Testis (tissue), 2 donors: Measurements from ENCODE around the gene MEGF9.

Source experiments
- CTCF ChIP-seq, 3 experiments: fragments of 450-650 bp in 2 of 3; fragments of 200-600 bp in 1 of 3; sonication (generic) in 1 of 3; IDR thresholded peaks; one replicate each; pipeline ENCODE4 v1.5.1; 2016 to 2019; ENCODE audit warnings: antibody characterized with exemption in 3 of 3, mild to moderate bottlenecking in 2 of 3, moderate library complexity in 1 of 3
- POLR2A ChIP-seq: fragments of 450-650 bp; IDR thresholded peaks from one replicate; pipeline ENCODE4 v1.6.1; 2017; ENCODE audit warnings: antibody characterized with exemption, mild to moderate bottlenecking, moderate library complexity

DNA sequence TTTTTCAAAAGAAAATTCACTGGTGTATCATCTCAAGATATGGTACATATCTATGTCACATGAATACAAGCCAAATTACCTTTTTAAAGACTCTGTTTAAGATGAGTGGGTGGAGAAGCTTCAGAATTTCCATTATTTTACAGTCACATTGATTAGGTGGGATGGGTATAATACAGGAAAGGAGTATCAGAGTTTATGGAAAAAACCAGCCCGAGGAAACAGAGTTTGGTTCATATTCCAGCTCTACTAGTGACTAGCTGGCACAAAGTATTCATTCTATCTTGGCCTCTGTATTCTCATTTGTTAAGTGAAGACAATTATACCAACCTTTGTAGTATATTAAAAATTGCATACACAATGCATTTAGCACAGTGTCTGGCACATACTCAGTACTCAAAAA is 87.8 kb downstream of the MEGF9 start:
- no peak for TF ChIP-seq CTCF (IDR thresholded peaks at IDR 0.05)
- TF ChIP-seq POLR2A: no peak
